ENCODE data around the gene KLHL17.

KLHL17 gene

GRCh38 chr1:960363-961131, at the start of gene KLHL17:
Gene KLHL17 (plus strand): TSS chr1:960584. CDS start chr1:960694, 110 bp downstream.
- DNase-seq, result peak; percentile 83

DNA sequence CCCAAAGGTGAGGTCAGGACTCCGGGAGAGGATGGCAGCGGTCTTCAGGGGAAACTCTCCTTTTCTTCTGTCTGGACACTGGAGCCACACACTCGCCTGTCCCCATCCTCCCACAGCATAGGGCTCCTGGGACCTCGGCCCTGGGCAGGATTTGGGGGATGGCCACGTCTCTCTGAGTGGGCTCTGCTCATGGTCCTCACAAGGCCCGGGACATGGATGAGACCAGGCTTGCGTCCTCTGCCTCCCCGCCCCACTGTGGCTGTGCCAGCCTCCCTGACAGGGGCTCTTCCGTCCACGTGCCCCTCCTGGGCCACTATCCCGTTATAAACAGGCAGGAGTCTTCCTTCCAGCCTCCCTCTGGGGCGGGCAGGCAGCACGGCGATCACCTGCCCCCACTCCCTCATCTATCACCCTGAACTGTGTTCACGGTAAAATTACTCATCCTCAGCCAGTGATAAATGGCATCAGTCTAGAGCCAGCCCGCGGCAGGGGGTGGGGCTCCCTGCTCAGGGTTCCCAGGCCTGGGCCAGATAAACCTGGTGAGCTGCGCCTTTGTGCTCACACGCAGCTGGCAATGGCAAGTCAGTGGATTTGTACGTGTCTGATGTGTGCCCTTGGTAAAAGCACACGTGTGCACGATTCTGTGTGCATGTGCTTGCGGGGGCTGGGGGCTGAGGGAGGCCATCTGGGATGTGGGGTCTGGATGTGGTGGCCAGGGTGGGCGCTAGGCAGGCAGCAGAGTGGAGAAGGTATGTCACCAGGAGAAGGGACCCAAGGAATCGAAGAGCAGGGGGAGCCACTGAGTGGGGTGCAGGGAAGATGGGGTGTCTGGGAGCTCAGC, 49.3 kb upstream of the KLHL17 start:
- DNase-seq, result no peak

- DNase-seq, result no peak
Measured at GRCh38 chr1:911875-912739, 48.3 kb upstream of the KLHL17 start.

- DNase-seq, result no peak
Measured at GRCh38 chr1:912740-913301, 47.6 kb upstream of the KLHL17 start.

DNA sequence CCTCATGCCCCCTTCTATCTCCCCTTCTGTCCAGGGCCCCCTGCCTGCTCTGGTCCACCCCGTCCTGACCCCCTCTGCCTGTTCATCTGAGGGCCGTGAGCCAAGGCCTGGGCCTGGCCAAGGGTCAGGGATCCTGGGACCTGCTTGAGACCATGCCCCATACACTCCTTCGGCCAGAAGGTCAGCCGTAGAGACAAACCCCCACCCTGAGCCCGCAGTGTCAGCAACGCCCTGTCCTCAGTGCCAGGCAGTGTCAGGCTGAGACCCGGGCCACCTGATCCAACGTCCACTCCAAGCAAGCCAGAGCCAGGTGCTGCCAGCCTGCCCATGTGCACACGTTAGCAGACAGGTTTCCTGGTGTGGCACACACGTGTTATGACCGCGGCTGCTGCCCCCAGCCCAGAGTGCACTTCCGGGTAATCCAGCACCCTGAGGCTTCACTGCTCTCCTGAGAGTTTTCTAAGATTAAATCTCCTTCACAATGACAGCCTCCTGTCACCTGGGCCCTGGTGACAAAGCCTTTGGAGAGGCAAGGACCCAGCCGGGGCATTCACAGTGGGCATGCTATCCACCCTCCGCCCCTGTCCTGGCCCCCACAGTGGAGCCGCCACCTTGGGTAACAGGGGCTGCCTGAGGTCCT, 46.8 kb upstream of the KLHL17 start:
- DNase-seq, result no peak

- no peak for DNase-seq
Measured at GRCh38 chr1:914131-914890, 46.1 kb upstream of the KLHL17 start.

- DNase-seq, result no peak
Measured at GRCh38 chr1:914891-915280, 45.5 kb upstream of the KLHL17 start.

GRCh38 chr1:915295-916172, 44.9 kb upstream of the KLHL17 start:
- no peak for DNase-seq

DNA sequence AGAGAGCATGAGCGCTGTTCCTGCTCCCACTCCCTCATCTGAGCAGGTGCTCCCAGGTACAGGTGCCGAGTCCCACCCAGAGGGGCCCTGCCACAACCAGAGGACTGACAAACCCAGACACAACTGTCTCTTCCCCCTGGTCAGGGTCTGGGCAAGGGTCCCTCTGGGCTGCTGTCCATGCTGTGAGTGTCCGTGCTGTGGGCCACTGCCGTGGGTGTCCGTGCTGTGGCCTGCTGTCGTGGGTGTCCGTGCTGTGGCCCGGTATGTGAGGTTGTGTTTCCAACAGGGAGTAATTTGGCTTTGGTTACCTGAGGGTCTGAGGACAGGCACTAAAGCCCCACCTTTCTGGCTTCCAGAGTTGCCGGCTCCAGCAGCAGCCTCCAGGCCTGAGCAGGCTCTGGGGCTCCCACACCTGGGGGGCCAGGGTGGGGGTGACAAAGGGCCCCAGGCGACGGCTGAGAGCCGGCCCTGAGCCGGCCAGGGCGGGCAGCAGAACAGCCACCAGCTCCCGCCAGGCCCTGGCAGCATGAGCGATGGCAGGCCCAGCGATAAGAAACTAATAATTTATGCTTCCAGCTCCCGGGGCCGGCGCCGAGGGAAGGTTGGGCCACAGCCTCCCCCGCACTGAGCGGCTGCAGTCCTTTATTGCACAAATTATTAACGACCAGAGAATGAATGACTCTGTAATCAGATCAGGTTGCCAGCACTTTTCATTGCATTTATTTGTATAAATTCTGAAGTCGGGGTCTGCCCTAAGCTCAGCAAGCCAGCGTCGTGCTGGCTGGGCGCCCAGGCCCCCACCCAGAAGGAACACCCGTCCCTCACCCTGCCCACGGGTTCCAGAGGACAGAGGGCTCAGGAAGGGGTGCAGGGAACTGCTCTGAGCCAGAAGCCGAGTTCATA, 44.0 kb upstream of the KLHL17 start:
- DNase-seq, result no peak

GRCh38 chr1:917076-917459, 43.3 kb upstream of the KLHL17 start:
- DNase-seq, result no peak

DNA sequence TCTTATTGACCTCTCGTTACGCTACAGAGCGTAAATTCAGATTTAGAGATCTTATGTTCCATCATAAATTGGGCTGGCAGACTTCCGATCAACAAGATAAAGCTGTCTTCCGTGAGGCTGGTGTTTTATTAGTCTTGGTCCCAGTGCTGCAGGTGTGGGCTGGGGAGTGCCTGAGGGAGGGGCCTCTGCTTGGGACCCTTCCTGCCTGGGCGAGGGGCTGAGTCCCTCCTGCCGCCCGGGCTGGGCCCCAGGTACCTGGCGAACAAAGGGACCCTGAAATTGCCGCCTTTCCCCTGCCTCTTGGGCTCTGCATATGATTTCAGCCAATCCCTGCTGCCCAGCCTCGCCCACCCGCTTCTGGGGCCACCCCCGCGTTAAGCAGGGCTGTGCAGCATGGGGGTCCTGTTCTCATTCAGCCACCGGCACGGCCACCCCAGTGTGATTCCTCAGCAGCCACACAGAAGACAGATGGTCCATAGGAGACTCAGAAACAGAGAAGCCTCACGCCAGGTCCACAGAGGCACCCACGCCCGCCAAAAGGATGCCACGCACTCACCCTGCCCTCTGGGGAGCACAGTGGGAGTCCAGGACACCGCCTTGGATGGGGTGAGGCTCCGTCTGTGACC, 42.8 kb upstream of the KLHL17 start:
- DNase-seq, result no peak

DNA sequence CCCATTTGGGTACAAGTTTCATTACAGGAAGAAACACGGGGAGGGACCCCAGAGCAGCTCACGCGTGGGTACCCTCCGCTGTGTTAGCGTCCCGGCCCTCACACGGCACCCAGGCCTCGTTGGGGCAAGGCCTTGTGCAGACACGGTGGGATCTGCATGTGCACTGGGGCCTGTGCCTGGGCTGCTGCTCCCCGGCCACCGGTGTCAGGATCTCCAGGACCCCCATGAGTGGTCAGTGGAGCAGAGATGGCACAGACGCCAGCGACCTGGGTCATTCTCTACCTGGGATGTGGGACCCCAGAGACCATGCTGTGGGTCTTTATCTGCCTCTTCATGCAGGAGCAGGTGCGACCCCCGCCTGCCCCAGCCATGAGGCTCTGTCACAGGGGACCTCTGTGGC, 42.0 kb upstream of the KLHL17 start:
- DNase-seq, result no peak

DNA sequence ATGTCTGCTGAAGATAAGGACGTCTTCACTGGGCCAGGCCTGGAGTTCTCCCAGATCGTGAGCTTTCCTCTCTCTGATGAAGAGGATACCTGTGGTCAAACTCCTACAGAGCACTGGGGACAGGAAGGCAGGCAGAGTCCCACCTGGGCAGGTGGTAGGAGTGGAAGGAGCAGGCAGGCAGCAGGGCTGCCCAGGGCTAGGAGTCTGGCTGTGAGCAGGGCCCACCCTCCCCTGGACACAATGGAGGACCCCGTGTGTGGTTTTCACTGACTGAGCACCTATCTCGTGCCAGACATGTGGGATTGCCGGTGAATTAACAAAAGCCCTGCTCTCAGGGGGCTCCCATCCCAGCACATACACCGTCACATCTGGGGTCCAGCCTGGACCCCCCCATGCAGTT, 41.5 kb upstream of the KLHL17 start:
- no peak for DNase-seq

DNA sequence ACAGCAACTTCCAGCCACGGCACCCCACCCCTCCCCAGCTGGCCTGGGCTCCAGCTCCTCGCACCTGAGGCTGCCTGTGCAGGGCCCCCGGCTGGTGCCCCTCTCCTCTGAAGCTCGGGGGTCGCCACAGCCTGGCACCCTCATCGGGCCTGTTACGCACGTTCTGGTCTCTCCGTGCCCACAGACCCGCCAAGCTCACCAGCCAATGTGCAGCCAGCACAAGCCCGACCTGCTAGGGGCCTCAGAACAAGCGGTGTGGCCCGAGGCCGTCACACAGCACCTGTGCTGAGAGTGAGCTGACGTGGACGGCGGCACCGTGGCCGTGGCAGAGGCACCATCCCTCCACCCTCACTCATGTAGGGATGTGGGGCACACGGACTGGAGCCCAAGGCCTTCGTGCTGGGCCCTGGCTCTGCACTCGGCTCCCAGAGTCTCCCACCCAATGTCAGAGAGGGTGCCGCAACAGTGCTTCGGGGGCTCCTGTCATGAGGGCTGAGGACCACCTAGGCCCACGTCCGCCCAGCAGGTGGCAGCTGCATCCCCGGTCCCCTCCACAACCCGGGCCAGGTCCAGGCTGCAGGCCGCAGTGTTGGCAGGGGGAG, 41.0 kb upstream of the KLHL17 start:
- no peak for DNase-seq

GRCh38 chr1:920010-920409, 40.4 kb upstream of the KLHL17 start:
- DNase-seq, result no peak

DNA sequence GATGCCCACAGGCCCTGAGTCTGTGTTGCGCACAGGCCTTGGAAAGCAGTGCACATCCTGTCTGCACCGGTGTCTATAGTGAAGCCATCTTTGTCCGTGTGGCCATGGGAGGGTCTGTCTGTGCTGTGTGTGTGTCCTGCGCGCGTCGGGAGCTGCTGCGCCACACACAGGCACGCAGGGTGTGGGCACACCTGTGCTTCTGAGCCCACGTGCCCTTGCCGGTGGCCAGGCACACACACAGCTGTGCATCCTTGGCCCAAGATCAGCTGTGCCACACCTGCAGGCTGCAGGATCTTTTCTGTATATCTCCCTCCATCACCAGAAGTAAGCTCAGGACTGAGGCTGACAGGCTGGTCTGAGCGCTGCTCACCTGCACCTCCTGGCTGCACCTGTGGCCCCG, 39.9 kb upstream of the KLHL17 start:
- DNase-seq, result no peak

GRCh38 chr1:921011-921837, 39.2 kb upstream of the KLHL17 start:
- peak; percentile 31 for DNase-seq
